ENCODE data around the gene ERMP1.

The ERMP1 gene

DNA sequence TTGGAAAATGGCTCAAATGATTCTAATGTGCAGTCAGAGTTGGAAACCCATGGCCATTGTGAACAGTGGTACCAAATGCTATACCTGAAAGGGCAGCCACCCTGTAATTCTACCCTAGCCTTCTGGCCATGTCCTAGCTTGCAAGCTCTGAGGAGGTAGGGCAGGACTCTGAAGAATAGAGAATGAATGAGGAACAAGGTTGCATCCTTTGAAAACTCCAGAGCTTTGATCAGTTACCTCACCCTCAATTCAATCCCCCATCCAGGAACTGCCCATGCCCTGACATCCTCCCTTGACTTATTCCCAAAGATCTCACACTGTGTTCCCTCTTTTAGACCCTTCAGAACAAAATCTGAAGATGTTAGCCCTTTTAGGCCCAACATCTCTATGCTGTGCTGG, 17.8 kb upstream of the ERMP1 start:
- no peaks in the 10 kb centered on the region for H3K79me1 ChIP-seq (replicated peaks; ENCODE audit: low read length, poor library complexity, severe bottlenecking)
- DNase-seq = no peak
- peak overlapping the region; percentile 38 to 51 for H2BK12ac ChIP-seq (ENCODE audit: low read length in 2 of 2)
- H4K8ac ChIP-seq (ENCODE audit: low read length) = peak overlapping the region; percentile 40
- no peaks in the 10 kb centered on the region for H3K9me3 ChIP-seq (ENCODE audit: control insufficient read depth, low read length)
- peak overlapping the region; percentile 88 for H2AK5ac ChIP-seq (ENCODE audit: low read length, severe bottlenecking)
- peak overlapping the region; percentile 55 to 64 for H3K18ac ChIP-seq (ENCODE audit: low read depth in 1 of 2, low read length in 2 of 2)
- H3K4me1 ChIP-seq (ENCODE audit: control insufficient read depth, insufficient read depth, low read depth, low read length) = peaks cover 5% of the 10 kb centered on the region
- H3K14ac ChIP-seq (ENCODE audit: low read length in 2 of 2) = no peak overlapping the region
- no peak overlapping the region for H2BK5ac ChIP-seq (ENCODE audit: low read depth, low read length, poor library complexity, severe bottlenecking)
- H2BK15ac ChIP-seq (ENCODE audit: low read depth, poor library complexity, severe bottlenecking) = no peak overlapping the region
- peak overlapping the region; percentile 72 for H3K9ac ChIP-seq (ENCODE audit: low read length)
- no peak overlapping the region for H2AFZ ChIP-seq (ENCODE audit: low read depth, low read length)
- no peaks in the 10 kb centered on the region for H3K27me3 ChIP-seq (ENCODE audit: control insufficient read depth in 1 of 2, insufficient read depth in 1 of 2, low read length in 2 of 2)
- H3K4me2 ChIP-seq (ENCODE audit: low read length, poor library complexity, severe bottlenecking) = no peak overlapping the region
- H3K27ac ChIP-seq (ENCODE audit: low read length, poor library complexity, severe bottlenecking) = no peak overlapping the region
- H2BK120ac ChIP-seq (ENCODE audit: low read depth, low read length) = peak overlapping the region; percentile 54
- no peak overlapping the region for H3K23ac ChIP-seq (ENCODE audit: low read length in 2 of 2)
- H3K36me3 ChIP-seq (ENCODE audit: control insufficient read depth in 1 of 2, insufficient read depth in 2 of 2, low read depth in 1 of 2, low read length in 2 of 2) = no peaks in the 10 kb centered on the region
- peak overlapping the region in 1 of 2 experiments; percentile 32 for H3K4ac ChIP-seq (ENCODE audit: low read depth in 1 of 2, low read length in 2 of 2)
- no peak overlapping the region for H3K4me3 ChIP-seq (ENCODE audit: insufficient read depth in 1 of 2, low read depth in 1 of 2, low read length in 2 of 2)
- H4K91ac ChIP-seq (ENCODE audit: low read length) = peak overlapping the region; percentile 84

DNA sequence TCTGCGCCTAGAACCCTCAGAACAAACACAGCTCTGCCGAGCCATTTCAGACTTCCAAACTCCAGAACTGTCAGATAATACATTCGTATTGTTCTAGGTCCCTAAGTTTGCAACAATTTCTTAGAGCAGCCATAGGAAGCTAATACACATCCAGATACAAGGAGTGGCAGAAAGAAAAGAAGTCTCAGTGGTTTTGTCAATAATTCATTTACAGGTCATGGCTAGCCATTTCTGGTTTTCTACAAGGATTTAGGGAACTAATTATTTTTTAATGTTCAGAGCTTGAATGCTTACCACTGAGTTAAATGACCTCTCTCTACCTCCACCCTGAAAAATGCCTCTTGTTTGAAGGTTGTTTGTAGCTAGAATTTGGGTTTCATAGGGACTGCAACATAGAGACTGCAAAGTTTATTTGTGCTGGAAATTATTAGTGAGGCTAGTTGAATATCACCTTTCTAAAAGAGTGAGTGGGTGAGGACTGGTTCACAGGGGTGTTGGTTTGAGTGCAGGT, 15.5 kb upstream of the ERMP1 start:
- H3K4me3 ChIP-seq (ENCODE audit: insufficient read depth in 1 of 2, low read depth in 1 of 2, low read length in 2 of 2) = no peak overlapping the region
- no peak for DNase-seq
- no peaks in the 10 kb centered on the region for H3K36me3 ChIP-seq (ENCODE audit: control insufficient read depth in 1 of 2, insufficient read depth in 2 of 2, low read depth in 1 of 2, low read length in 2 of 2)
- H3K9me3 ChIP-seq (ENCODE audit: control insufficient read depth, low read length) = no peaks in the 10 kb centered on the region
- H3K14ac ChIP-seq (ENCODE audit: low read length in 2 of 2) = no peak overlapping the region
- H3K27me3 ChIP-seq (ENCODE audit: control insufficient read depth in 1 of 2, insufficient read depth in 1 of 2, low read length in 2 of 2) = no peaks in the 10 kb centered on the region
- H4K8ac ChIP-seq (ENCODE audit: low read length) = no peak overlapping the region
- no peak overlapping the region for H2AK5ac ChIP-seq (ENCODE audit: low read length, severe bottlenecking)
- no peak overlapping the region for H3K27ac ChIP-seq (ENCODE audit: low read length, poor library complexity, severe bottlenecking)
- H2AFZ ChIP-seq (ENCODE audit: low read depth, low read length) = no peak overlapping the region
- H3K4me1 ChIP-seq (ENCODE audit: control insufficient read depth, insufficient read depth, low read depth, low read length) = peaks cover 12% of the 10 kb centered on the region
- H2BK5ac ChIP-seq (ENCODE audit: low read depth, low read length, poor library complexity, severe bottlenecking) = no peak overlapping the region
- no peak overlapping the region for H2BK15ac ChIP-seq (ENCODE audit: low read depth, poor library complexity, severe bottlenecking)
- H3K18ac ChIP-seq (ENCODE audit: low read depth in 1 of 2, low read length in 2 of 2) = peak overlapping the region in 1 of 2 experiments; percentile 67
- H3K9ac ChIP-seq (ENCODE audit: low read length) = no peak overlapping the region
- H3K79me1 ChIP-seq (replicated peaks; ENCODE audit: low read length, poor library complexity, severe bottlenecking) = no peaks in the 10 kb centered on the region
- no peak overlapping the region for H3K23ac ChIP-seq (ENCODE audit: low read length in 2 of 2)
- WGBS = 78% methylated on average over 2 of the region's 3 CpGs
- no peak overlapping the region for H3K4me2 ChIP-seq (ENCODE audit: low read length, poor library complexity, severe bottlenecking)
- peak overlapping the region in 1 of 2 experiments; percentile 75 for H2BK12ac ChIP-seq (ENCODE audit: low read length in 2 of 2)
- no peak overlapping the region for H2BK120ac ChIP-seq (ENCODE audit: low read depth, low read length)
- peak overlapping the region; percentile 37 for H4K91ac ChIP-seq (ENCODE audit: low read length)
- H3K4ac ChIP-seq (ENCODE audit: low read depth in 1 of 2, low read length in 2 of 2) = no peak overlapping the region

DNA sequence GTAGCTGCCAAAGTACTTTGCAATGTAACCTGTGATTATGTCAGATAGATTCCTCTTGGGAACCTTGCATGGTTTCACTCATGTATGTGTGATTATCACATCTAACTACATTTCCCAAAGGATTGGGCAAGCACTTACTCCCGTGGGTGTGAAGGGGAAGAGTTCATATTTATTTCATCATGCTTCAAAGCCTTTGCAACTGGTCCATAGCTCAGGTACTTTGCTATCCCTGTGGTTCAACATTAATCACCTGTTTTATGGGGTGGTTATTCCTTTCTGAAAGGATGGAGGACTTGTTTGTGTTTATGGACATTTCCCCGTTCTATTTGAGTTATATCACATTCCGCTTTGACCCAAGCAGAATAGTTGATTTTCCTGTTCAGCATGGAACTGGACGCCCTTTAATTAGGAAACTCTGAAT, 13.6 kb upstream of the ERMP1 start:
- Histone ChIP-seq H2BK12ac (ENCODE audit: low read length in 2 of 2) (no peak overlapping the region), H3K4me2 (ENCODE audit: low read length, poor library complexity, severe bottlenecking) (no peak overlapping the region), H3K27ac (ENCODE audit: low read length, poor library complexity, severe bottlenecking) (no peak overlapping the region), H3K9me3 (ENCODE audit: control insufficient read depth, low read length) (no peaks in the 10 kb centered on the region), H3K79me1 (replicated peaks; ENCODE audit: low read length, poor library complexity, severe bottlenecking) (no peaks in the 10 kb centered on the region), H3K18ac (ENCODE audit: low read depth in 1 of 2, low read length in 2 of 2) (no peak overlapping the region), H3K4me3 (ENCODE audit: insufficient read depth in 1 of 2, low read depth in 1 of 2, low read length in 2 of 2) (no peak overlapping the region), H3K4me1 (ENCODE audit: control insufficient read depth, insufficient read depth, low read depth, low read length) (peaks cover 10% of the 10 kb centered on the region), H3K14ac (ENCODE audit: low read length in 2 of 2) (no peak overlapping the region), H3K36me3 (ENCODE audit: control insufficient read depth in 1 of 2, insufficient read depth in 2 of 2, low read depth in 1 of 2, low read length in 2 of 2) (no peaks in the 10 kb centered on the region), H2AK5ac (ENCODE audit: low read length, severe bottlenecking) (peak overlapping the region; percentile 25), H3K4ac (ENCODE audit: low read depth in 1 of 2, low read length in 2 of 2) (no peak overlapping the region), H2AFZ (ENCODE audit: low read depth, low read length) (no peak overlapping the region), H2BK5ac (ENCODE audit: low read depth, low read length, poor library complexity, severe bottlenecking) (no peak overlapping the region), H4K8ac (ENCODE audit: low read length) (no peak overlapping the region), H2BK120ac (ENCODE audit: low read depth, low read length) (no peak overlapping the region), H3K27me3 (ENCODE audit: control insufficient read depth in 1 of 2, insufficient read depth in 1 of 2, low read length in 2 of 2) (no peaks in the 10 kb centered on the region), H3K9ac (ENCODE audit: low read length) (no peak overlapping the region), H4K91ac (ENCODE audit: low read length) (peak overlapping the region; percentile 64), H3K23ac (ENCODE audit: low read length in 2 of 2) (no peak overlapping the region), H2BK15ac (ENCODE audit: low read depth, poor library complexity, severe bottlenecking) (no peak overlapping the region)
- 63% methylated on average over 4 of the region's 4 CpGs for WGBS
- no peak for DNase-seq

DNA sequence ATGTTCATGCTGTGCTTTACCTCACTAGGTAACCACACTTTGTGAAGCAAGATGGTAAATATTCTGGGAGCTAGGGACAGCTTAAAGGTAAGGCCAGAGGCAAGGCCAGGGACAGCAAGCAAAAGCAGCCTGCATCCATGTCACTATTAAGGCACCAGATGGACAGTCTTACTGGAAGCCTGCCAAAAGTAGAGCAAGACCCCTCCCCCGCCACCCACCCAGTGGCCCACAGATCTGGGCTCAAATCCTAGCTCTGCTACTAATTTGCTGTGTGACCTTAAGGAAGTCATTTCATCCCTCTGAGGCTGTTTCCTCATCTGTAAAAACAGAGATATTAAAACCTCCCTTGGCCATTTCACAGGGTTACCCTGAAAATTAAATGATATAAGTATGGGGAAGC, 13.2 kb upstream of the ERMP1 start:
- Histone ChIP-seq H2AFZ (ENCODE audit: low read depth, low read length) (no peak overlapping the region), H2BK120ac (ENCODE audit: low read depth, low read length) (no peak overlapping the region), H3K4ac (ENCODE audit: low read depth in 1 of 2, low read length in 2 of 2) (peak overlapping the region in 1 of 2 experiments; percentile 27), H3K14ac (ENCODE audit: low read length in 2 of 2) (no peak overlapping the region), H3K27me3 (ENCODE audit: control insufficient read depth in 1 of 2, insufficient read depth in 1 of 2, low read length in 2 of 2) (no peaks in the 10 kb centered on the region), H3K4me3 (ENCODE audit: insufficient read depth in 1 of 2, low read depth in 1 of 2, low read length in 2 of 2) (no peak overlapping the region), H2AK5ac (ENCODE audit: low read length, severe bottlenecking) (no peak overlapping the region), H3K27ac (ENCODE audit: low read length, poor library complexity, severe bottlenecking) (no peak overlapping the region), H3K23ac (ENCODE audit: low read length in 2 of 2) (no peak overlapping the region), H3K18ac (ENCODE audit: low read depth in 1 of 2, low read length in 2 of 2) (peak overlapping the region; percentile 48 to 76), H3K9ac (ENCODE audit: low read length) (no peak overlapping the region), H3K9me3 (ENCODE audit: control insufficient read depth, low read length) (no peaks in the 10 kb centered on the region), H3K36me3 (ENCODE audit: control insufficient read depth in 1 of 2, insufficient read depth in 2 of 2, low read depth in 1 of 2, low read length in 2 of 2) (no peaks in the 10 kb centered on the region), H3K4me1 (ENCODE audit: control insufficient read depth, insufficient read depth, low read depth, low read length) (peaks cover 10% of the 10 kb centered on the region), H4K8ac (ENCODE audit: low read length) (no peak overlapping the region), H4K91ac (ENCODE audit: low read length) (peak overlapping the region; percentile 87), H3K79me1 (replicated peaks; ENCODE audit: low read length, poor library complexity, severe bottlenecking) (no peaks in the 10 kb centered on the region), H2BK12ac (ENCODE audit: low read length in 2 of 2) (peak overlapping the region; percentile 94 to 99), H2BK15ac (ENCODE audit: low read depth, poor library complexity, severe bottlenecking) (peak overlapping the region; percentile 39), H2BK5ac (ENCODE audit: low read depth, low read length, poor library complexity, severe bottlenecking) (no peak overlapping the region), H3K4me2 (ENCODE audit: low read length, poor library complexity, severe bottlenecking) (no peak overlapping the region)
- 85% methylated on average over 1 of the region's 1 CpG for WGBS
- no peak for DNase-seq

Measured in mesenchymal stem cell (in vitro differentiated cells and primary cell).